Astrocyte (in vitro differentiated cells and primary cell): ENCODE results near the gene MAP4K4. TPM values are rescaled to one million over a fixed set of nuclear protein-coding genes. Genes with fewer than 3 reads are reported as not detected.

ENCODE experiments used
- DNase-seq: peaks from one replicate; pipeline ENCODE4 v3.0.0-alpha.2; 2010; ENCODE audit warnings: low read depth
- FAIRE-seq: peaks from 2 replicates; lab custom pipeline; 2011; peaks lifted over from hg19 to GRCh38; lab: Jason Lieb, UNC
- H2AFZ ChIP-seq: 2 replicates; pipeline ENCODE4 v1.6.0; 2012; ENCODE audit warnings: low read depth, low read length, inconsistent platforms
- H3K27ac ChIP-seq: 2 replicates; pipeline ENCODE4 v1.5.1; 2011; ENCODE audit warnings: low read depth, low read length, inconsistent platforms
- H3K27me3 ChIP-seq: 2 replicates; pipeline ENCODE4 v1.6.0; 2011; ENCODE audit warnings: low read length, inconsistent platforms; ENCODE audit not compliant: insufficient read depth
- H3K36me3 ChIP-seq: 2 replicates; pipeline ENCODE4 v1.5.1; 2011; ENCODE audit warnings: low read length, inconsistent platforms; ENCODE audit not compliant: insufficient read depth
- H3K4me1 ChIP-seq: 2 replicates; pipeline ENCODE4 v1.5.1; 2011; ENCODE audit warnings: low read length, inconsistent platforms; ENCODE audit not compliant: insufficient read depth
- H3K4me2 ChIP-seq: 2 replicates; pipeline ENCODE4 v1.6.0; 2012; ENCODE audit warnings: low read length, inconsistent platforms
- H3K4me3 ChIP-seq: 2 replicates; pipeline ENCODE4 v1.5.1; 2011; ENCODE audit warnings: low read depth, mild to moderate bottlenecking, low read length, inconsistent platforms; ENCODE audit not compliant: insufficient read depth
- H3K79me2 ChIP-seq: 2 replicates; pipeline ENCODE4 v1.6.0; 2012; ENCODE audit warnings: mild to moderate bottlenecking, low read length, inconsistent platforms; ENCODE audit not compliant: insufficient read depth
- H3K9ac ChIP-seq: 2 replicates; pipeline ENCODE4 v1.6.0; 2012; ENCODE audit warnings: mild to moderate bottlenecking, low read length, inconsistent platforms
- H3K9me3 ChIP-seq: 2 replicates; pipeline ENCODE4 v1.5.1; 2012; ENCODE audit warnings: low read depth, mild to moderate bottlenecking, low read length, inconsistent platforms; ENCODE audit not compliant: insufficient read depth
- H4K20me1 ChIP-seq: 2 replicates; pipeline ENCODE4 v1.6.0; 2012; ENCODE audit warnings: low read length, inconsistent platforms; ENCODE audit not compliant: insufficient read depth
- H3K27ac Mint-ChIP-seq: one replicate; pipeline ENCODE4 v1.8.0; 2021; ENCODE audit warnings: mild to moderate bottlenecking, mixed read lengths; ENCODE audit not compliant: unreplicated experiment
- H3K27me3 Mint-ChIP-seq: one replicate; pipeline ENCODE4 v1.8.0; 2021; ENCODE audit warnings: low read depth, mixed read lengths; ENCODE audit not compliant: unreplicated experiment
- H3K36me3 Mint-ChIP-seq: one replicate; pipeline ENCODE4 v1.8.0; 2021; ENCODE audit warnings: low read depth, mixed read lengths; ENCODE audit not compliant: unreplicated experiment
- H3K4me1 Mint-ChIP-seq: one replicate; pipeline ENCODE4 v1.8.0; 2021; ENCODE audit warnings: low read depth, mixed read lengths; ENCODE audit not compliant: unreplicated experiment
- H3K4me3 Mint-ChIP-seq: one replicate; pipeline ENCODE4 v1.8.0; 2021; ENCODE audit warnings: mild to moderate bottlenecking, moderate library complexity, mixed read lengths; ENCODE audit not compliant: unreplicated experiment
- H3K9me3 Mint-ChIP-seq: one replicate; pipeline ENCODE4 v1.8.0; 2021; ENCODE audit warnings: mild to moderate bottlenecking, mixed read lengths; ENCODE audit not compliant: unreplicated experiment
- EZH2 ChIP-seq: IDR thresholded peaks from 2 replicates; pipeline ENCODE4 v1.6.1; 2012; ENCODE audit warnings: mild to moderate bottlenecking, low read length, inconsistent platforms; ENCODE audit not compliant: insufficient read depth
- total RNA-seq: library from RNA; stranded (reverse); gene quantifications from 2 replicates; pipeline ENCODE4 v1.2.1, GENCODE V29; 2021
- TF ChIP-seq, protein P1 (sequence below): IDR thresholded peaks from 2 replicates; pipeline ENCODE4 v1.5.1; 2011; ENCODE audit warnings: low read depth, mild to moderate bottlenecking, inconsistent platforms, low read length, moderate library complexity; ENCODE audit not compliant: insufficient read depth

The MAP4K4 gene
- total RNA-seq, 1 donor from 2014 or later: 231 TPM

DNA sequence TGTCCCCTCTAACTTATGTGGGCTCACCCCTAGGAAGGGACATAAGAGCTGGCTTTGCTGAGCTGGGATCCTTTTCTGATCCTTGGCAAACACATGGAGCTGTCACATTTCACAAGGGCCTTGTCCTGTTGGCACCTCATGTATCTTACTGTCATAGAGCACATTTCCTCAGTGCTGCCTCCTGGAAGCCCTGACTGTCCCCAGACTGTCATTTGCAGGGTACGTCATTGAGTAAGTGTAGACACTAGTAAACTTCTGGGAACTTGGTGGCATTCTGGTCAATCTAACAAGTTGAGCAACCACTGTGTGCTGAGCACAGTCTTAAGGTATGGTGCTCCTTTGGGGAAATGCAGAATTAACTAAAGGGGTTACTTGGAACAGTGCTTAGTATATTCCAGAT, 199.8 kb downstream of the MAP4K4 start:
- Histone ChIP-seq H3K9me3 (no peaks in the 10 kb centered on the region), H2AFZ (no peak overlapping the region), H4K20me1 (peaks cover 31% of the 10 kb centered on the region), H3K4me3 (no peak overlapping the region), H3K4me1 (no peaks in the 10 kb centered on the region), H3K79me2 (no peaks in the 10 kb centered on the region), H3K27me3 (no peaks in the 10 kb centered on the region), H3K4me2 (no peak overlapping the region), H3K9ac (no peak overlapping the region), H3K36me3 (peaks cover 23% of the 10 kb centered on the region), H3K27ac (no peak overlapping the region)
- peaks cover 20% of the 10 kb centered on the region for H3K36me3 Mint-ChIP-seq
- FAIRE-seq: peak; percentile 52
- TF ChIP-seq EZH2: no peak
- TF ChIP-seq, protein P1, sequence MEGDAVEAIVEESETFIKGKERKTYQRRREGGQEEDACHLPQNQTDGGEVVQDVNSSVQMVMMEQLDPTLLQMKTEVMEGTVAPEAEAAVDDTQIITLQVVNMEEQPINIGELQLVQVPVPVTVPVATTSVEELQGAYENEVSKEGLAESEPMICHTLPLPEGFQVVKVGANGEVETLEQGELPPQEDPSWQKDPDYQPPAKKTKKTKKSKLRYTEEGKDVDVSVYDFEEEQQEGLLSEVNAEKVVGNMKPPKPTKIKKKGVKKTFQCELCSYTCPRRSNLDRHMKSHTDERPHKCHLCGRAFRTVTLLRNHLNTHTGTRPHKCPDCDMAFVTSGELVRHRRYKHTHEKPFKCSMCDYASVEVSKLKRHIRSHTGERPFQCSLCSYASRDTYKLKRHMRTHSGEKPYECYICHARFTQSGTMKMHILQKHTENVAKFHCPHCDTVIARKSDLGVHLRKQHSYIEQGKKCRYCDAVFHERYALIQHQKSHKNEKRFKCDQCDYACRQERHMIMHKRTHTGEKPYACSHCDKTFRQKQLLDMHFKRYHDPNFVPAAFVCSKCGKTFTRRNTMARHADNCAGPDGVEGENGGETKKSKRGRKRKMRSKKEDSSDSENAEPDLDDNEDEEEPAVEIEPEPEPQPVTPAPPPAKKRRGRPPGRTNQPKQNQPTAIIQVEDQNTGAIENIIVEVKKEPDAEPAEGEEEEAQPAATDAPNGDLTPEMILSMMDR: no peak
- H3K4me1 Mint-ChIP-seq: peaks cover 4% of the 10 kb centered on the region
- H3K9me3 Mint-ChIP-seq: no peaks in the 10 kb centered on the region
- no peak overlapping the region for H3K4me3 Mint-ChIP-seq
- DNase-seq: no peak
- no peaks in the 10 kb centered on the region for H3K27me3 Mint-ChIP-seq
- H3K27ac Mint-ChIP-seq: no peak overlapping the region

DNA sequence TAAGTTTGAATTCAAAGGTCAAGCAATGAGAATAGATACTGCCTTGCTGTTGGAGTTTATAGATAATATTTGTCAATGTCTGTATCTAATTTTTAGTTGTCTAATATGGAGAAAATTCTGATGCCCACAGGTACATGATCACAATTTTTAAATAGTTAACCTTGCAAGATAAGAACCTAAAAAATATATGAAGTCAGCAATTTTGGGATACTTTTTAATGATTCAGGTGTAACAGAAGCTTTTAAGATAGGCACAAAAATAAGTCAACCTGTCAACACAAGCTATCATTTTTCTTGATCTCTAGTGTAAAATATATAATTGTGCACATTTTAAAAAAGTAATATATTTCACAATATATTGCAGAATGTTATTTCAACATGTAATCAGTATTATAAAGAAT, 201.8 kb downstream of the MAP4K4 start:
- H3K4me2 ChIP-seq: no peak overlapping the region
- H3K27me3 Mint-ChIP-seq: no peaks in the 10 kb centered on the region
- H3K27me3 ChIP-seq: no peaks in the 10 kb centered on the region
- H3K79me2 ChIP-seq: no peaks in the 10 kb centered on the region
- no peak overlapping the region for H3K4me3 ChIP-seq
- no peak for TF ChIP-seq EZH2
- TF ChIP-seq, protein P1: no peak
- no peak overlapping the region for H3K27ac Mint-ChIP-seq
- peaks cover 2% of the 10 kb centered on the region for H3K9me3 Mint-ChIP-seq
- H4K20me1 ChIP-seq: peaks cover 23% of the 10 kb centered on the region
- peaks cover 13% of the 10 kb centered on the region for H3K36me3 ChIP-seq
- no peaks in the 10 kb centered on the region for H3K9me3 ChIP-seq
- H3K27ac ChIP-seq: no peak overlapping the region
- peaks cover 11% of the 10 kb centered on the region for H3K36me3 Mint-ChIP-seq
- H3K4me3 Mint-ChIP-seq: no peak overlapping the region
- H3K4me1 Mint-ChIP-seq: peaks cover 4% of the 10 kb centered on the region
- no peak overlapping the region for H3K9ac ChIP-seq
- FAIRE-seq (no peak), DNase-seq (no peak)
- no peaks in the 10 kb centered on the region for H3K4me1 ChIP-seq
- H2AFZ ChIP-seq: no peak overlapping the region

DNA sequence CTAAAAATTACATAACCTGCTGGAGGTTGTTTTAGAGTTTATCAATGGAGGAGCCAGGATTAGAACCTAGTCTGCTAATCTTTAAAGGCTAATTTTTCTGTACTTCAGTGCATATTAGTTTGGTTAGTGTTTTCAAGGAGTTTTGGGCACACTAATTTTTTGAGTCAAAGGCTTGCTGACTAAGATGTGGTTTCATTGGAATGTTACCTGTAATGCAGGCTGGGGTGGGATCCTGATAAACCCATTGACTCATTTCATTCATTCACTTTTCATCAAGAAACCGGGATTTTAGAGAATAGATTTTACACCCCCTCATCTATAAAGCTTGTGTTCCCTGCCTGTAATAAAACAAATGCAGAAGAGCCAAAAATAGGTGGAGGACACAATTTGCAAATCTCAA, 202.4 kb downstream of the MAP4K4 start:
- Mint-ChIP-seq H3K4me3 (peak overlapping the region; percentile 20), H3K27me3 (no peaks in the 10 kb centered on the region), H3K4me1 (peaks cover 4% of the 10 kb centered on the region), H3K27ac (no peak overlapping the region), H3K36me3 (peaks cover 11% of the 10 kb centered on the region), H3K9me3 (peaks cover 2% of the 10 kb centered on the region)
- Histone ChIP-seq H3K27me3 (no peaks in the 10 kb centered on the region), H3K9ac (no peak overlapping the region), H3K36me3 (peaks cover 8% of the 10 kb centered on the region), H3K79me2 (no peaks in the 10 kb centered on the region), H2AFZ (no peak overlapping the region), H3K4me3 (no peak overlapping the region), H3K4me2 (no peak overlapping the region), H3K4me1 (no peaks in the 10 kb centered on the region), H3K27ac (no peak overlapping the region), H3K9me3 (no peaks in the 10 kb centered on the region), H4K20me1 (peaks cover 17% of the 10 kb centered on the region)
- peak; percentile 11 for DNase-seq
- no peak for TF ChIP-seq EZH2
- FAIRE-seq: no peak
